ENCODE data around the gene NFATC2. TPM values are rescaled to one million over a fixed set of nuclear protein-coding genes. Genes with fewer than 3 reads are reported as not detected.

Gene NFATC2
- total RNA-seq, 1 donor, result 0.36 TPM

- no peak overlapping the region for H3K4me3 ChIP-seq (ENCODE audit: low read depth, low read length)
- no peak for TF ChIP-seq CTCF (IDR thresholded peaks at IDR 0.05; ENCODE audit: insufficient read depth, low read length)
- no peak for DNase-seq (ENCODE audit: low read depth)
These were observed 35.1 kb downstream of the NFATC2 start for GRCh38 chr20:51507216-51508036.

DNA sequence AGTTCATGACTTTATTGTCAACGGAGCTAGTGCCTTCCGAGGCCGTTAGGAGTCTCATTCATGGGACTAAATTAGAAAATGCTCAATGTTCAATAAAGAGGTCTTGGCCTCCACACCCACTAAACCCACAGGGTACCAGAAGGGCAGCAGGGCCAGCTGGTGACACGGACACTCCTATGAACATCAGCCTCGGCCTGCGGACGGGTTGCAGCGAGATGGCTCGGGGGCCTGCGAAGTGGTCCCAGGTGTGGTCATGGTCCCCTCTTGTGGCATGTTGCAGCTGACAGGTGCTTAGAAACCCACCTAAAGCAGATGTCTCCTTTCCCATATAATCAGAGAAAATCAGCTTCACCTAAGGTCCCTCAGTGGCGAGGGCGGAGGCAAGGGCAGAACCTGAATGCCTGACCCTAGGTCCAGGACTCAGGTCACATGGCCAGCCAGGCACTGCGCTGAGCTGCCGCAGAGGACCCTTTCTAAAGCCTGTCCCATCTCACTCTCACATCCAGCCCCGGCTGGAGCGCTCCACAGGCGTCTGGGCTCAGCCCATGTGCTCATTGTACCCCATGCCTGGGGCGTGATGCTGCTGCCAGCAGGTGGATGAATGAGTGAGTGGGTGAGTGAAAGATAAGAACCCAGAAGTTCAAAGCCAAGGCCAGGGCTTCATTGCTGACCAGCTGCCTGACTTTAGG is 35.8 kb downstream of the NFATC2 start:
- no peak overlapping the region for H3K4me3 ChIP-seq (ENCODE audit: low read depth, low read length)
- no peak for DNase-seq (ENCODE audit: low read depth)
- TF ChIP-seq CTCF (IDR thresholded peaks at IDR 0.05; ENCODE audit: insufficient read depth, low read length), result no peak

DNA sequence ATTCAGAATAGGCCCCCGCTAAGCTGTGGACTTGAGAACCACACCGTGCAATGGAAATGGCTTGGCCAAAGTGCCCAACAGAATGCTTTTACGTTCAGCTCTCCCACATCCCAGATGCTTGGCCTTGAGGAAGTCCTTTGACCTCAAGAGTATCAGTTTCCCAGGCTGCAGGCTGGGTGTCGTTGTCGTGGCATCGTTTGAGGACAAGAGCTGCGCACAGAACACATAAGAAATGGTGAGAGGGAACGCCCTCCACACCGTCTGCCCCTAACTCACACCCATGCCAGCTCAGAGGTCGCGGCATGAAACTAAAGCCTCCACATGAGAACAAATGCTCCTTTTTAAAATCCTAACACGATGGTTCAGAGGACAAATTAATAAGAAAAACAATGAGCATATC is 37.0 kb downstream of the NFATC2 start:
- no peak for TF ChIP-seq CTCF (IDR thresholded peaks at IDR 0.05; ENCODE audit: insufficient read depth, low read length)
- DNase-seq (ENCODE audit: low read depth), result no peak
- H3K4me3 ChIP-seq (ENCODE audit: low read depth, low read length), result no peak overlapping the region

DNA sequence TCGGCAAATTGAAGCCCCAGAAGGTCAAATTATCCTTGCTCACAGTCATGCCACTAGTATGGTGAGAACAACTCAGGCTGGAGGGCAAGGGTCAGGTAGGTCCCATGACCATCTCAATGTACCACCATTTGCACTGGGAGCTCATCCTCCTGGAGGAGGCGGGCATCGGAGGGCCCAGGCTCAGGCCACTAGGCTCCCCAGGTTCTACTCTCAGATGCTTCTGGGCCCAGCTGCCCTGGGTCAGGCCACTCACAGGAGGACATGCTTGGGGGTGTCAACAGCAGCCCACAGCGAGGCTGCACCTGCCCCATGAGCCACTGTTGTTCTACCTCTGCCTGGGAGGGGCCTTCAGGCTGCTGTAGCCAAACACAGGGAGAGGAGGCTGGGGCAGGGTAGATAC is 39.1 kb downstream of the NFATC2 start:
- TF ChIP-seq CTCF (IDR thresholded peaks at IDR 0.05; ENCODE audit: insufficient read depth, low read length), result no peak
- H3K4me3 ChIP-seq (ENCODE audit: low read depth, low read length), result no peak overlapping the region
- DNase-seq (ENCODE audit: low read depth), result no peak

DNA sequence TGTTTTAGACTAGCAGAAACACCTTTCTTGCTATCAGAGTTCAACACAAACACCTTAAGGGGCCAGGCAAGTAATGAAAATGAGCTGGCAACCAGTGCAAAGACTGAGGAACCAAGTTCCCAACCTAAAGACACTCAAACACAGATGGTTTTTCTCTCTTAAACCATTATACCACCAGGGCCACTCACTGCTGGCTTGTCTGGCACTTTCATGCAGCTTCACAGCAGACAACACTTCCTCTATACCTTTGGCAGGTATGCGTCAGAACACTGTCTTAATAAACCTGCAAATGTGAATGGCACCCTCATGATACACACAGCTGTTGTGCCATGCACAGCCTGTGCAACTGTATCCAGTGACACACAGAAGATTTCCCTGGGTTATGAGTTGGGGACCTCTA is 41.6 kb downstream of the NFATC2 start:
- TF ChIP-seq CTCF (IDR thresholded peaks at IDR 0.05; ENCODE audit: insufficient read depth, low read length), result no peak
- H3K4me3 ChIP-seq (ENCODE audit: low read depth, low read length), result no peak overlapping the region

GRCh38 chr20:51500311-51500710 is 42.2 kb downstream of the NFATC2 start:
- no peak for DNase-seq (ENCODE audit: low read depth)

More for the DNA sequence above, 41.6 kb downstream of the NFATC2 start:
- DNase-seq (ENCODE audit: low read depth), result no peak

More at GRCh38 chr20:51500311-51500710, 42.2 kb downstream of the NFATC2 start:
- H3K4me3 ChIP-seq (ENCODE audit: low read depth, low read length), result no peak overlapping the region
- TF ChIP-seq CTCF (IDR thresholded peaks at IDR 0.05; ENCODE audit: insufficient read depth, low read length), result no peak
